Left lobe of liver (tissue), 2 donors: ENCODE data around the gene ALK. TPM values are rescaled to one million over a fixed set of nuclear protein-coding genes. Genes with fewer than 3 reads are reported as not detected.
A peak's percentile ranks its signal among the peaks of the same experiment; 100 is the strongest.

Experiments used
- ATAC-seq: fragments of 200-7000 bp; cut with Tn5 transposase; one replicate; pipeline ENCODE4 v1.9.1; 2020; ENCODE audit warnings: mild to moderate bottlenecking, moderate library complexity
- DNase-seq: peaks from one replicate; pipeline ENCODE4 v3.0.0-alpha.2; 2020; ENCODE audit warnings: low spot score
- total RNA-seq: library from RNA; stranded (reverse); gene quantifications from one replicate; pipeline ENCODE4 v1.2.1, GENCODE V29; 2021
- donor health status: DM: no; HTN: no; CAD: no; lungs with moderate emphysema.
- donor health status: DM: no; HTN: yes; CAD: no.

ALK gene
- total RNA-seq, 1 donor from 2014 or later: not detected

DNA sequence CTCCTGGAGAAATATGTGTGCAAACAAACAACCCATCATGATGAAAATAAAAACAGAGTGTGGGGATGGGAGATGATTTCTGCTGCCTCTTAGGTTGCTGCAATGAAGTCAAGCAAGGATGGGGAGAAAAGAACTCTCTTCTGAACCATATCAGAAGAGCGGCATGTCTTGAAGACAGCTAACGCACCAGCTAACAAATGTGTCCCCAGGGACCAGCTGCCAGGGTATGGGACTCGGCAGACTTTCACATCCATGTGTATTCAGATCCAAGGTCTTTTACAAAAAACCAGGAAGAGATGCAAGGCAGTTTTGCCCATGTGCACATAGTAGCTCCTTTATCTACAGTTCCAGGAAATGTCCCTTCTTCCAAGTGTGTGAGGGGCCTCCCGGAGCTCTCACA, 680.8 kb downstream of the ALK start:
- no peak for ATAC-seq

GRCh38 chr2:29239209-29239960, 682.0 kb downstream of the ALK start:
- DNase-seq (no peak), ATAC-seq (no peak)

More for the DNA sequence above, 680.8 kb downstream of the ALK start:
- no peak for DNase-seq

GRCh38 chr2:29238497-29238896, 682.9 kb downstream of the ALK start:
- ATAC-seq (peak; percentile 93), DNase-seq (no peak)

- DNase-seq (no peak), ATAC-seq (no peak)
Measured at GRCh38 chr2:29236074-29236473, 685.3 kb downstream of the ALK start.

DNA sequence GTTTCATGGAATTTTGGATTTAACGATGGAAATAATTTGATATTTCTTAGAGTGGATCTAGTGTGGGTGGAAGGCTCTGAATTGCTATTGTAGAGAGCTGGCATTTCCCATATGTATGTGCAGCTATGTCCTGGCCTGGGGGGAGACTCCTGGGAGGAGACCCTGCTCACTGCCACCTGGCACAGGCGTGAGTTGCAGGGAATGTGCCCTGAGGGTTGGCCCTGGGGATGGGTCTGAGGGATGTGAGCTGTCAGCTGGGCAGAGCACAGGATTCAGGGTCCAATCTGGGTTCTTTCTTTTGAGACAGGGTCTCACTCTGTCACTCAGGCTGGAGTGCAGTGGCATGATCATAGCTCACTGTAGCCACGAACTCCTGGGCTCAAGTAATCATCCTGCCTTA, 686.0 kb downstream of the ALK start:
- DNase-seq: no peak
- no peak for ATAC-seq

GRCh38 chr2:29233428-29233827, 688.0 kb downstream of the ALK start:
- ATAC-seq: no peak
- DNase-seq: no peak

DNA sequence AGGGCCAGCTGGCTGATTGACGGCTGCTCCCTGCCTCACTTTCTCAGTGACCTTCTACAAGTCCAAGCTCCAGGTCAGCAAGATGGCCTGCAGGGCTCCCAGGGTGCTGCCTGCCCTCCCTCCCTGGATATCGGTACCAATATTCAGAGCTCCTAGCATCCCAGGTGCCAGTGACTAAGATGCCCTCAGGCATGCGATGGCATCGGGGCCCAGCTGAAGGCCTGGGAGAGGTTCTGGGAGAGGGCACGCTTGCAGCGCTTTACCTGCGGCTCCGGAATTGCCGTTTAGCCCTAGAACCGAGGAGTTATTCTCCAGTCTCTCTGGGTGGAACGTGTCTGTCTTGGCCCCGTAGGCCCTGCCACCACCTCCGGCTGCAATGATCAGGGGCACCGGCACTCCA, 689.3 kb downstream of the ALK start:
- no peak for ATAC-seq
- DNase-seq: no peak

- no peak for DNase-seq
- ATAC-seq: no peak
Measured at GRCh38 chr2:29229640-29230039, 691.7 kb downstream of the ALK start.

- ATAC-seq (no peak), DNase-seq (no peak)
Measured at GRCh38 chr2:29228947-29229346, 692.4 kb downstream of the ALK start.

DNA sequence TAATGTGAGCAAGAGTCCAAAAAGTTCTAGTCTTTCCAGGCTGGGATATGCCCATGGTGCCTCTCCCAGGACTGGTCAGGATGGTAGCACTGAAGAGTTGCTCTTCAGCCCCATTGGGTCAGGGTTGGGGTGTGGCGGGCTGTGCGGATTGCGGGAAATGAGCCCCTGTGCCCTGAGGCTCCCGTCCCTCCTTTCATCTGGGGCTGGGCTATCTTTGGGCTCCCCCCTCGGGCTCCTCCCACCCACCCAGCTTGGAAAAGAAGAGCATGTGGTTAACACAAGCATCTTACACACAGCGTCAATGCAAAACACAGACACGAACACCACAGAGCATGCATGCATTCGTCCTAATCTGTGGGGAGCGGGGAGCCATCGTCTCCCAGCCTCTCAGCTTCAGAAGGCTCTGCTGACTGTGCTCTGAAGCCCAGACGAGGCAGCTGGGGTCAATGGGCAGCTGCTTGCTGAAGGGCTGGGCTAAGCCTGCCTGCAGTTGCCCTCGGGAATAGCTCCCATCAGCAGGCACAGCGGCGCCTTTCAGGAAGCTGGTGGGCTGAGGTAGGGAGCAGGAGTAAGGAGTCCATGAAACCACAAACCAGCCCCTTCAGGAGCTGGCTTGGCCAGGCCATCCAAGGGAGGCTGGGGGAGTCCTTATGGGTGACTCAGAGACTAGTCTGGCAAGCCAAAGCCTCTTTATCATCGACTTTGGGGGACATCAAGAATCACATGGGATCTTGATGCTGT, 693.3 kb downstream of the ALK start:
- no peak for ATAC-seq
- no peak for DNase-seq

GRCh38 chr2:29226808-29227207, 694.6 kb downstream of the ALK start:
- DNase-seq (no peak), ATAC-seq (no peak)

DNA sequence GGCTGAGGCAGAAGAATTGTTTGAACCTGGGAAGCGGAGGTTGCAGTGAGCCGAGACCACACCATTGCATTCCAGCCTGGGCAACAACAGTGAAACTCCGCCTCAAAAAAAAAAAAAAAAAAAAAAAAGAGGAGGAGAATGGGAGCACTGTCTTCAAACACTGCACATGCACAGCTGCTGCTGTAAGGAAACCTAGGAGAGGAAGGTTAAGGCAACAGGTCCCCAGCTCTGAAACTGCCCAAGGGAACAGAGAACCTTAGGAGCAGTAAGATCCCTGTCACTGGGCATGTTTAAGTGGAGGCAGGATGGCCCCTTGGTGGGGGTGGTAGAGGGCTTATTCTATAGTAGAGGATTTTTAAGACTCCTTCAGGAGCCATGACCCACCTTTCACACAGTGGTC, 695.0 kb downstream of the ALK start:
- no peak for ATAC-seq
- DNase-seq: no peak

- ATAC-seq (no peak), DNase-seq (no peak)
Measured at GRCh38 chr2:29225814-29226213, 695.6 kb downstream of the ALK start.

DNA sequence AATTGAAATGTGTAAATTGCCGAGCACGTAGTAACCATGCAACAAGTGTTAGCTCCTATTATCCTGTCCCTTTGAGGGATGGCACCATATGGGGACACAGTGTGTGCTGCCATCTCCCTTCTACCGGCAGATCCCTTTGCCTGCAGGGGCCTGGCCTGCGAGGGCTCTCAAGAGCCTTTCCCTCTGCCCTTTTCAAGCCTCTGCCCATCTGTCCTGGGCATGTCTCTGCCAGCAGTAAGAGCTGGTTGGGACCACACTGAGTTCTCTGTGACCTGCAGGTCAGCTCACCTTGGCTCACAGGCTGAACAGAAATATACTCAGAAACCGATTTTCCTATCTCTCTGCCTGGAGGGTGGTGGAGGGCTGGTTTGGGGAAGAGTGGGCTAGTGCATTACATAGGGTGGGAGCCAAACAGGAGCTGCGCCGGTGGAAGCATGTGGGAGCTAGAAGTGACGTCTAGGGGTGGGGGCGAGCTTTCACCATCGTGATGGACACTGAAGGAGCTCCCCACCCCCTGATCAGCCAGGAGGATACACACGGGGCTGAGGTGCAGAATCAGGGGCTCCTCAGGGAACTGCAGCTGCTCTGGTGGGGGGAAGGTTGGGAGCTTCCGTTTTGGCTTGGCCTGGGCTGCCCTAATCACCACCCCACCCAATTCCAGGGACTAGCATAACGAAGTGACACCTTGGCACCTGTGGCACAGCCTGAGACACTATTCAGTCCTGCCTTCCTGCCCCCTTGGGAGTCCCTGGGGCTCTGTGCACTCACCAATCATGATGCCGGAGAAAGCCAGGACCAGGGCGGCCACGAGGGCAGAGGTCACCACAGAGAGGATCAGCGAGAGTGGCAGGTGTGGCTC, 696.5 kb downstream of the ALK start:
- DNase-seq (no peak), ATAC-seq (no peak)

- ATAC-seq: peak; percentile 38
- no peak for DNase-seq
Measured at GRCh38 chr2:29223851-29224692, 697.3 kb downstream of the ALK start.

DNA sequence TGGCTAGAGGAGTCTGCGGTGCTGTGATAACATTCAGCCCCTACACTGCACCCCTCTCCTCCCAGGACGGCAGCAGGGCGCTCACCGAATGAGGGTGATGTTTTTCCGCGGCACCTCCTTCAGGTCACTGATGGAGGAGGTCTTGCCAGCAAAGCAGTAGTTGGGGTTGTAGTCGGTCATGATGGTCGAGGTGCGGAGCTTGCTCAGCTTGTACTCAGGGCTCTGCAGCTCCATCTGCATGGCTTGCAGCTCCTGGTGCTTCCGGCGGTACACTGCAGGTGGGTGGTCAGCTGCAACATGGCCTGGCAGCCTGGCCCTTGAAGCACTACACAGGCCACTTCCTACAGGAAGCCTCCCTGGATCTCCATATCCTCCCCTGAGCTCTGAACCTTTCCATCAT, 698.1 kb downstream of the ALK start:
- ATAC-seq: no peak
- DNase-seq: no peak

- DNase-seq (no peak), ATAC-seq (no peak)
Measured at GRCh38 chr2:29222381-29223179, 698.8 kb downstream of the ALK start.

DNA sequence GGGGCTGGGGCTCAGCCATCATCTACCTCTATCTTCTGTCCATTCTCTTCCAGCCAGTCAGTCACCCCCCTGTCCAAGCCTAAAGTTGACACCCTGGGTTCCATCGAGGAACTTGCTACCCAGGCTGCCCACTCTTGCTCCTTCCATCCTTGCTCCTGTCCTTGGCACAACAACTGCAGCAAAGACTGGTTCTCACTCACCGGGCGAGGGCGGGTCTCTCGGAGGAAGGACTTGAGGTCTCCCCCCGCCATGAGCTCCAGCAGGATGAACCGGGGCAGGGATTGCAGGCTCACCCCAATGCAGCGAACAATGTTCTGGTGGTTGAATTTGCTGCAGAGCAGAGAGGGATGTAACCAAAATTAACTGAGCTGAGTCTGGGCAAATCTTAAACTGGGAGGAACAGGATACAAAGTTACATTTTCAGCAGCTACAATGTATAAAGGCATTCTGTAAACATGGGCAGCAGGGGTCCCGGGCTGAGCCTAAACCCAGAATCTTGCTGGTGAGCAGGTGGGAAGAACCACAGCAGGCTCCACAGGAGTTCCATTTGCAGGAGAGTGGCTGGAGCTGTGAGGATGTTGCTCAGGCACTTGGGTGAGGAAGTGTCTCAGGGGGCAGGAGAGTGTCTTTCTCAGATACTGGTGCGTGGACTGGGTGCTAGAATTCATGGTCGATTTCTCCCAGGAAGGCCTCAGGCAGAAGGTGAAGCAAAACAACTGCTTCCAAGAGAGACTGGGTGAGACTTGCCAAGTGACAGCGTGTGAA, 700.7 kb downstream of the ALK start:
- no peak for DNase-seq
- no peak for ATAC-seq

DNA sequence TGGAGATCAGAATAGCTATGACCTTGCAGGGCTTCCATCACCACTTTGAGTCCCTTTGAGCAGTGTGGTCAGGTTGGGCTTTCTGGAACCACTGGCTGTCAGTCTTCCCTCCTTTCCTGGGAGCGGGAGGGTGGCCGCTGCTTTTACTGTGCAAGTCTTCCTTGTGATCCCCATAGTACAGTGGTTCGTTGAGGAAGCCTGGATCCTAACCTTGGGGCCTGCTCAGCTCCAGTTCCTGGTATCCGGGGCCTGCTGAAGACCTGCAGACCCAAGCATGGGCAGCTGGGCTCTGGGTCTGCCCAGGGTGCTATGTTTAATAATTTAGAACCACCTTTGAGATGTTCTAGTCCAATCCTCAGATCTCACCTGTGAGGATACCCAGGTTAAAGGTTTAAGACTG, 702.0 kb downstream of the ALK start:
- ATAC-seq (no peak), DNase-seq (no peak)
